Endothelial cell of umbilical vein (primary cell): Measurements from ENCODE around the gene GALNT2.

ENCODE experiments used
- MYC ChIP-seq: IDR thresholded peaks from one replicate; pipeline ENCODE4 v1.6.1; 2011; ENCODE audit warnings: mild to moderate bottlenecking, low read depth, low read length
- TF ChIP-seq, protein P1 (sequence below), 2 donors: IDR thresholded peaks; 1 replicate in 1 of 2; 2 replicates in 1 of 2; pipeline ENCODE4 v1.5.1; 2011; ENCODE audit warnings: low read length in 2 of 2, mild to moderate bottlenecking in 2 of 2, moderate library complexity in 2 of 2, control low read depth in 1 of 2, inconsistent platforms in 1 of 2, low read depth in 1 of 2; ENCODE audit not compliant: insufficient read depth in 1 of 2; ENCODE audit errors: extremely low read depth in 1 of 2

DNA sequence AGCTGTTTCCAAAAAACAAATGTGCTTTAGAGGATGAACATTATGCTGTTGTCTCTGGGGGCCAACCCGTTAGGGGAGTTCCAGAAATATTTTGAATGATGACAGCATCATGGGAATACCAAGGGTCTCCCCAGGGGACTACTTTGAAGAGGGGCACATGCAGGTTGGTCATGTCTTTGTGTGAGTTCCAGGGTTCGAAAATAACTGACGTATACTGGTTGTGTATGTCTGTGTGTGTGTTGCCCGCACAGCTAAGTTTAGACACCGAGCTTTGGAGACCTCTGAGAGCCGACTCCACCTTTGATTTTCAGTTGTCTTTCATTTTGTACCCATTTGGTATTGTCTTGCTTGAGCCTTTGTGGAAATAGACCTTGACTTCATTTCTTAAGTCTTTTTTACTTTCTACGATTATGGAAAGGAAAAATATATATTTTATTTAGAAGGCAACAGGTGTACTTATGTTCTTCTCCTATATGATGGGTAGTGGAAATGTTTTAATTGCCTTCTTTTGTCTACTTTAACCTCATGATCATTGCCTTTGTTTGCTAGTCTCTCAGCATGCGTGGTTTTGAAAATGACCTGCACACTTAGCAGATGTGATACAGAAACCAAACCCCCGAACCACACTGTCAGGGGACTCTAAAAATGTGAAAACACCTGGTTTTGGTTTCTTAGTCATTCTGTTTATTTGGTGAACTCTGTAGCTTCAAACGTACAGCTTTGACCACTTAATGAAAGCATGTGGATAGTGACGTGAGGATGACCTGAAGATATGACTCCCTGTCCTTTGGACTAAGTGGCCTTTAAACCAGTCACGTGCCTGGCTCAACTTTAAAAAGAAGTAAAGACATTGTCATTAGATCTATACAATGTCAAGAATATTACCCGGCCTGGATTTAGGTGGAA lies 56.5 kb downstream of the GALNT2 start:
- TF ChIP-seq, protein P1, sequence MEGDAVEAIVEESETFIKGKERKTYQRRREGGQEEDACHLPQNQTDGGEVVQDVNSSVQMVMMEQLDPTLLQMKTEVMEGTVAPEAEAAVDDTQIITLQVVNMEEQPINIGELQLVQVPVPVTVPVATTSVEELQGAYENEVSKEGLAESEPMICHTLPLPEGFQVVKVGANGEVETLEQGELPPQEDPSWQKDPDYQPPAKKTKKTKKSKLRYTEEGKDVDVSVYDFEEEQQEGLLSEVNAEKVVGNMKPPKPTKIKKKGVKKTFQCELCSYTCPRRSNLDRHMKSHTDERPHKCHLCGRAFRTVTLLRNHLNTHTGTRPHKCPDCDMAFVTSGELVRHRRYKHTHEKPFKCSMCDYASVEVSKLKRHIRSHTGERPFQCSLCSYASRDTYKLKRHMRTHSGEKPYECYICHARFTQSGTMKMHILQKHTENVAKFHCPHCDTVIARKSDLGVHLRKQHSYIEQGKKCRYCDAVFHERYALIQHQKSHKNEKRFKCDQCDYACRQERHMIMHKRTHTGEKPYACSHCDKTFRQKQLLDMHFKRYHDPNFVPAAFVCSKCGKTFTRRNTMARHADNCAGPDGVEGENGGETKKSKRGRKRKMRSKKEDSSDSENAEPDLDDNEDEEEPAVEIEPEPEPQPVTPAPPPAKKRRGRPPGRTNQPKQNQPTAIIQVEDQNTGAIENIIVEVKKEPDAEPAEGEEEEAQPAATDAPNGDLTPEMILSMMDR (IDR thresholded peaks at IDR 0.05; ENCODE audit: extremely low read depth in 1 of 2, insufficient read depth in 1 of 2, low read depth in 1 of 2, low read length in 2 of 2) = no peak
- TF ChIP-seq MYC = no peak
